Upper lobe of left lung (tissue), 6 donors: ENCODE results near the gene ZSWIM8. TPM values are rescaled to one million over a fixed set of nuclear protein-coding genes. Genes with fewer than 3 reads are reported as not detected.
A peak's percentile ranks its signal among the peaks of the same experiment; 100 is the strongest.

Experiments used
- ATAC-seq, 2 donors: fragments of 200-7000 bp; cut with Tn5 transposase; one replicate each; pipeline ENCODE4 v1.9.1; 2022; ENCODE audit warnings: mild to moderate bottlenecking in 2 of 2, moderate library complexity in 2 of 2; ENCODE audit not compliant: low FRiP score in 2 of 2
- DNase-seq, 2 donors: peaks; one replicate each; pipeline ENCODE4 v3.0.0-alpha.2; 2019 to 2020
- H3K27ac ChIP-seq, 4 donors: fragments of 200-600 bp; sonication (generic); one replicate each; pipeline ENCODE4 v1.5.1; 2016 to 2019
- H3K27me3 ChIP-seq, 4 donors: fragments of 200-600 bp; sonication (generic); one replicate each; pipeline ENCODE4 v1.5.1; 2017 to 2019
- H3K36me3 ChIP-seq, 4 donors: fragments of 200-600 bp; sonication (generic); one replicate each; pipeline ENCODE4 v1.5.1; 2016 to 2019
- H3K4me1 ChIP-seq, 4 donors: fragments of 200-600 bp; sonication (generic); one replicate each; pipeline ENCODE4 v1.5.1; 2018 to 2019
- H3K4me3 ChIP-seq, 4 donors: fragments of 200-600 bp; sonication (generic); one replicate each; pipeline ENCODE4 v1.5.1; 2017 to 2019; ENCODE audit warnings: mild to moderate bottlenecking in 2 of 4, moderate library complexity in 1 of 4
- H3K9me3 ChIP-seq, 4 donors: fragments of 200-600 bp; sonication (generic); one replicate each; pipeline ENCODE4 v1.5.1; 2018 to 2019
- CTCF ChIP-seq, 6 experiments: fragments of 450-650 bp in 4 of 6; fragments of 200-600 bp in 2 of 6; sonication (generic) in 2 of 6; IDR thresholded peaks; one replicate each; pipeline ENCODE4 v1.5.1; 2016 to 2019; ENCODE audit warnings: antibody characterized with exemption in 6 of 6
- EP300 ChIP-seq, 4 donors: sonication (generic); formaldehyde crosslinking; IDR thresholded peaks; one replicate each; pipeline ENCODE4 v1.5.1; 2017; ENCODE audit warnings: antibody characterized with exemption in 4 of 4, control low read depth in 2 of 4
- POLR2A ChIP-seq, 4 donors: fragments of 450-650 bp; IDR thresholded peaks; one replicate each; pipeline ENCODE4 v1.5.1; 2016 to 2017; ENCODE audit warnings: antibody characterized with exemption in 4 of 4, mild to moderate bottlenecking in 2 of 4
- POLR2AphosphoS5 ChIP-seq, 2 donors: sonication (generic); formaldehyde crosslinking; IDR thresholded peaks; one replicate each; pipeline ENCODE4 v1.5.1; 2017; ENCODE audit warnings: antibody characterized with exemption in 2 of 2
- WGBS, 2 donors: methylation state at CpG; one replicate each; pipeline ENCODE4 v1.1.5; 2017 to 2018; 5-methylcytosine and 5-hydroxymethylcytosine counted together
- total RNA-seq, 6 donors: library from RNA; depleted of rRNA in 4 of 6; stranded (reverse); fragments of >200 nt in 4 of 6; gene quantifications; one replicate each; pipeline versions ENCODE4 v1.1.0 to v1.2.1, GENCODE V29; 2016 to 2021
- donor health status: DM: no; HTN: no; CAD: no; lungs with moderate emphysema.
- donor health status: DM: no; HTN: yes; CAD: no; lungs with severe emphysema.

The ZSWIM8 gene
- total RNA-seq, 6 donors from 2014 or later = 54.9 to 202 (median 109) TPM

- no peak for TF ChIP-seq POLR2A (IDR thresholded peaks at IDR 0.05)
- TF ChIP-seq EP300 (IDR thresholded peaks at IDR 0.05) = no peak
- no peak for TF ChIP-seq CTCF (IDR thresholded peaks at IDR 0.05)
- TF ChIP-seq POLR2AphosphoS5 (IDR thresholded peaks at IDR 0.05) = no peak
- H3K27ac ChIP-seq = peak overlapping the region in 2 of 4 donors; percentile 8 to 13
- DNase-seq (no peak), ATAC-seq (no peak)
- no peaks in the 10 kb centered on the region for H3K4me1 ChIP-seq
- WGBS, 2 donors = 76 to 87% methylated on average over 11 of the region's 11 CpGs
- no peaks in the 10 kb centered on the region for H3K27me3 ChIP-seq
- H3K4me3 ChIP-seq = no peak overlapping the region
- H3K9me3 ChIP-seq = no peaks in the 10 kb centered on the region
- H3K36me3 ChIP-seq = peaks cover 3 to 61% (median 50%) of the 10 kb centered on the region in 4 donors
These were observed 51.1 kb downstream of the ZSWIM8 start for GRCh38 chr10:73836427-73836980.

DNA sequence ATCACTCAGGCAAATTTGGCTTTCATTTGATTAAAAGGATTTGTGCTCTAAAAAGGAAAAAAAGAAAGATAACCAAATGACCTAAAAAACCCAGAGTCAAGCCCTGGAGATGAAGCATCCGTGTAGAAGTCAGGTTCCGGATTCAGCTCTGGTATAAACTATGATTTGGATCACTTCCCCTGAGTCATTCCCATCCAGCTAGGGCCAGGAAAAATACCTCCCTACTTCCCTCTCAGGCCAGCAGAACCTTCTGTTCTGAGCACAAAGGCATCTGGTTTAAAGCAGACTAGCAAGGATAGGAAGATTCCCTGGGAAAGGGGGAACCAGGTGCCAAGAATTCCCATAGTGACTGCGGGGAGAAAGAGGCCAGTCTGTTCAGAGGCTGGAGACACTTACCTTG, 51.7 kb downstream of the ZSWIM8 start:
- no peak for ATAC-seq
- no peak overlapping the region for H3K4me3 ChIP-seq
- 85 to 89% methylated on average over 3 of the region's 3 CpGs for WGBS, 2 donors
- H3K27me3 ChIP-seq = no peaks in the 10 kb centered on the region
- H3K36me3 ChIP-seq = peaks cover 7 to 66% (median 55%) of the 10 kb centered on the region in 4 donors
- DNase-seq = no peak
- H3K4me1 ChIP-seq = no peaks in the 10 kb centered on the region
- H3K9me3 ChIP-seq = no peaks in the 10 kb centered on the region
- no peak for TF ChIP-seq EP300 (IDR thresholded peaks at IDR 0.05)
- TF ChIP-seq POLR2A (IDR thresholded peaks at IDR 0.05) = no peak
- no peak for TF ChIP-seq CTCF (IDR thresholded peaks at IDR 0.05)
- no peak for TF ChIP-seq POLR2AphosphoS5 (IDR thresholded peaks at IDR 0.05)
- H3K27ac ChIP-seq = peak overlapping the region in 2 of 4 donors; percentile 8 to 13

DNA sequence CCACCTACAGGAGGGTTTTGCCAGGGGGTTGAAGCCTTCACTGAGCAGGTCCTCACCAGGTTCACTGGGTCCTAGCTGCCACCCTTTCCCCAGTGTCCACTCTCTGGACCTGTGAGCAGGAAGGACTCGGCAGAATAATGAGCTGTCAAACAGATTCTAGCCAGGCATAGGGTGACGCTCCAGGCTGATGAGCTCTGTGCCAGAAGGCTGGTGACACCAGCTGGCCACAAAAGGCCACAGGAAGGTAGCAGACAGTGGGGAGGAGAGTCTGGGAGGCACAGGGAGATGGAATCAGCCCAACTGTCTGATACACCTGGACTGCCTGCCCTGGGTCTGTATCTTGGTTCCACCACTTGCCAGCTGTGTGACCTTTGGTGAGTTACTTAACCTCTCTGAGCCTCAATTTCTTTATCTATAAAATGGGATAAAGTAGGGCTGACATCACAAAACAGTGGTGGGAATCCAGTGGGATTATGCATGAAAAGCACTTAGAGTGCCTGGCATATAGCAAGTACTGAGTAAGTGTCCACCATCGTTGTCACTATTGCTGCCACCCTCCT, 52.7 kb downstream of the ZSWIM8 start:
- TF ChIP-seq EP300 (IDR thresholded peaks at IDR 0.05) = no peak
- no peak for TF ChIP-seq CTCF (IDR thresholded peaks at IDR 0.05)
- TF ChIP-seq POLR2A (IDR thresholded peaks at IDR 0.05) = no peak
- TF ChIP-seq POLR2AphosphoS5 (IDR thresholded peaks at IDR 0.05) = no peak
- ATAC-seq (no peak), DNase-seq (no peak)
- H3K36me3 ChIP-seq = peaks cover 8 to 73% (median 63%) of the 10 kb centered on the region in 4 donors
- no peaks in the 10 kb centered on the region for H3K9me3 ChIP-seq
- no peak overlapping the region for H3K4me3 ChIP-seq
- WGBS, 2 donors = 90 to 100% methylated on average over 3 of the region's 3 CpGs
- no peaks in the 10 kb centered on the region for H3K27me3 ChIP-seq
- no peak overlapping the region for H3K27ac ChIP-seq
- no peaks in the 10 kb centered on the region for H3K4me1 ChIP-seq

GRCh38 chr10:73838827-73839226, 53.4 kb downstream of the ZSWIM8 start:
- 93 to 98% methylated on average over 6 to 8 of the region's 8 CpGs for WGBS, 2 donors
- H3K27me3 ChIP-seq = no peaks in the 10 kb centered on the region
- DNase-seq = no peak
- peaks cover 0 to 5% (median 5%) of the 10 kb centered on the region in 4 donors for H3K4me1 ChIP-seq
- no peak overlapping the region for H3K27ac ChIP-seq
- no peaks in the 10 kb centered on the region for H3K9me3 ChIP-seq
- H3K4me3 ChIP-seq = no peak overlapping the region
- peaks cover 8 to 77% (median 66%) of the 10 kb centered on the region in 4 donors for H3K36me3 ChIP-seq
- no peak for ATAC-seq
- no peak for TF ChIP-seq POLR2A (IDR thresholded peaks at IDR 0.05)
- no peak for TF ChIP-seq EP300 (IDR thresholded peaks at IDR 0.05)
- no peak for TF ChIP-seq POLR2AphosphoS5 (IDR thresholded peaks at IDR 0.05)
- TF ChIP-seq CTCF (IDR thresholded peaks at IDR 0.05) = no peak
